WTC11 (cell line): ENCODE measurements around the gene HACD3.

Source experiments
- CBFB ChIP-seq: sonication (generic); formaldehyde crosslinking; IDR thresholded peaks from 2 replicates; pipeline ENCODE4 v1.8.1; 2022; ENCODE audit warnings: mild to moderate bottlenecking, low read depth, missing genetic modification reagents
- CREB1 ChIP-seq: sonication (generic); formaldehyde crosslinking; IDR thresholded peaks from 2 replicates; pipeline ENCODE4 v1.8.0; 2023; ENCODE audit warnings: mild to moderate bottlenecking, missing genetic modification reagents
- SP1 ChIP-seq: sonication (generic); formaldehyde crosslinking; conservative IDR thresholded peaks from 2 replicates; pipeline ENCODE4 v1.8.1; 2022; ENCODE audit warnings: missing genetic modification reagents
- TF ChIP-seq, protein P1 (sequence below): fragments of 200-600 bp; IDR thresholded peaks from 2 replicates; pipeline ENCODE4 v1.8.0; 2022; ENCODE audit warnings: antibody characterized with exemption
- TF ChIP-seq, protein P2 (sequence below): sonication (generic); formaldehyde crosslinking; conservative IDR thresholded peaks from 2 replicates; pipeline ENCODE4 v1.8.1; 2022; ENCODE audit warnings: mild to moderate bottlenecking, missing genetic modification reagents

DNA sequence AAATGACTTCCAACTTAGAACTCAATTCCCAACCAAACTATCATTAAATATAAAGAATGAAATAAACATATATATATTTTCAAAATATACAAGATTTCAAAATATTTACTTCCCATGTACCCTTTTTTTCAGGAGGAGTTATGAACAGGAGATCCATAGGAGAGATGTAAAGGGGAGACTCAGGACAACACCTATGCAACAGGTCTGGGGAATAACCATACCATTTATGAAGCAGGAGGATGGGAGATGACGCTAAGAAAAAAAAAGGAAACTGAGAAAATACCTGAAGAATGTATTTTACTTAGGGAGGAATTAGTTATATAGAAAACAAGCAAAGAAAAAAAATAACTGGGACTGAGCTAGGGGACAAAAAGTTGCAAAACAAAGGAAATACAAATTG is 56.8 kb downstream of the HACD3 start:
- TF ChIP-seq, protein P1, sequence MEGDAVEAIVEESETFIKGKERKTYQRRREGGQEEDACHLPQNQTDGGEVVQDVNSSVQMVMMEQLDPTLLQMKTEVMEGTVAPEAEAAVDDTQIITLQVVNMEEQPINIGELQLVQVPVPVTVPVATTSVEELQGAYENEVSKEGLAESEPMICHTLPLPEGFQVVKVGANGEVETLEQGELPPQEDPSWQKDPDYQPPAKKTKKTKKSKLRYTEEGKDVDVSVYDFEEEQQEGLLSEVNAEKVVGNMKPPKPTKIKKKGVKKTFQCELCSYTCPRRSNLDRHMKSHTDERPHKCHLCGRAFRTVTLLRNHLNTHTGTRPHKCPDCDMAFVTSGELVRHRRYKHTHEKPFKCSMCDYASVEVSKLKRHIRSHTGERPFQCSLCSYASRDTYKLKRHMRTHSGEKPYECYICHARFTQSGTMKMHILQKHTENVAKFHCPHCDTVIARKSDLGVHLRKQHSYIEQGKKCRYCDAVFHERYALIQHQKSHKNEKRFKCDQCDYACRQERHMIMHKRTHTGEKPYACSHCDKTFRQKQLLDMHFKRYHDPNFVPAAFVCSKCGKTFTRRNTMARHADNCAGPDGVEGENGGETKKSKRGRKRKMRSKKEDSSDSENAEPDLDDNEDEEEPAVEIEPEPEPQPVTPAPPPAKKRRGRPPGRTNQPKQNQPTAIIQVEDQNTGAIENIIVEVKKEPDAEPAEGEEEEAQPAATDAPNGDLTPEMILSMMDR = no peak
- TF ChIP-seq SP1 (CRISPR knock-in tag) = no peak
- TF ChIP-seq, protein P2, sequence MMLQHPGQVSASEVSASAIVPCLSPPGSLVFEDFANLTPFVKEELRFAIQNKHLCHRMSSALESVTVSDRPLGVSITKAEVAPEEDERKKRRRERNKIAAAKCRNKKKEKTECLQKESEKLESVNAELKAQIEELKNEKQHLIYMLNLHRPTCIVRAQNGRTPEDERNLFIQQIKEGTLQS (CRISPR knock-in tag) = no peak
- TF ChIP-seq CREB1 (CRISPR knock-in tag) = no peak
- TF ChIP-seq CBFB = no peak
